Brain microvascular endothelial cell (primary cell): ENCODE data around the gene LSMEM2.
A peak's percentile ranks its signal among the peaks of the same experiment; 100 is the strongest.
"Not testable (repeated sequence)": the region's sequence is repeated elsewhere in the genome, so short reads cannot be mapped to it uniquely, and the experiment has no call there.

Source experiments
- DNase-seq: peaks from one replicate; pipeline ENCODE4 v3.0.0-alpha.2; 2020
- H3K27ac ChIP-seq: fragments of 250-450 bp; sonication (Bioruptor Pico); 2 replicates; pipeline ENCODE4 v1.5.1; 2020; ENCODE audit warnings: mild to moderate bottlenecking, moderate library complexity
- H3K27me3 ChIP-seq: fragments of 250-450 bp; sonication (Bioruptor Pico); replicated peaks from 2 replicates; pipeline ENCODE4 v1.5.1; 2020; ENCODE audit warnings: mild to moderate bottlenecking
- H3K36me3 ChIP-seq: fragments of 250-450 bp; sonication (Bioruptor Pico); replicated peaks from 2 replicates; pipeline ENCODE4 v1.5.1; 2020; ENCODE audit warnings: mild to moderate bottlenecking
- H3K4me3 ChIP-seq: 2 replicates; pipeline ENCODE4 v1.5.1; 2011; ENCODE audit warnings: low read depth, mild to moderate bottlenecking, control low read depth, low read length, moderate library complexity
- CTCF ChIP-seq: IDR thresholded peaks from 2 replicates; pipeline ENCODE4 v1.5.1; 2011; ENCODE audit warnings: low read depth, mild to moderate bottlenecking, moderate library complexity, low read length, control low read depth, inconsistent platforms; ENCODE audit errors: missing control alignments
- in situ Hi-C: cut with HindIII; loops from 2 replicates; pipeline ENCODE4 v1.10.0; 2017; ENCODE audit warnings: low sequenced_read_pairs, low pct_ligation_motif_present

LSMEM2 gene

GRCh38 chr3:50260942-50261441 lies 17.9 kb upstream of the LSMEM2 start:
- no peak for TF ChIP-seq CTCF
- Histone ChIP-seq H3K27ac (no peak overlapping the region), H3K36me3 (peaks cover 29% of the 10 kb centered on the region), H3K27me3 (no peaks in the 10 kb centered on the region), H3K4me3 (peak overlapping the region; percentile 60)
- in situ Hi-C loops = no loop called here
- DNase-seq = no peak

- no peak for TF ChIP-seq CTCF
- in situ Hi-C loops = no loop called here
- H3K27me3 ChIP-seq = no peaks in the 10 kb centered on the region
- H3K36me3 ChIP-seq = peaks cover 25% of the 10 kb centered on the region
- H3K27ac ChIP-seq = no peak overlapping the region
- no peak overlapping the region for H3K4me3 ChIP-seq
- DNase-seq = no peak
These were observed 17.4 kb upstream of the LSMEM2 start for GRCh38 chr3:50261505-50261904.

GRCh38 chr3:50262200-50262599 lies 16.7 kb upstream of the LSMEM2 start:
- DNase-seq, H3K4me3 ChIP-seq, H3K27ac ChIP-seq, in situ Hi-C loops, H3K27me3 ChIP-seq: not testable (repeated sequence)
- H3K36me3 ChIP-seq = peaks cover 18% of the 10 kb centered on the region

GRCh38 chr3:50262778-50263177 lies 16.1 kb upstream of the LSMEM2 start:
- Histone ChIP-seq H3K27ac (no peak overlapping the region), H3K4me3 (no peak overlapping the region), H3K36me3 (peaks cover 15% of the 10 kb centered on the region), H3K27me3 (no peaks in the 10 kb centered on the region)
- in situ Hi-C loops = no loop called here
- no peak for TF ChIP-seq CTCF
- DNase-seq = no peak

- in situ Hi-C loops = no loop called here
- Histone ChIP-seq H3K36me3 (peaks cover 7% of the 10 kb centered on the region), H3K27ac (no peak overlapping the region), H3K27me3 (no peaks in the 10 kb centered on the region), H3K4me3 (no peak overlapping the region)
- no peak for DNase-seq
- no peak for TF ChIP-seq CTCF
These were observed 15.2 kb upstream of the LSMEM2 start for GRCh38 chr3:50263478-50264382.

GRCh38 chr3:50264383-50264963 lies 14.4 kb upstream of the LSMEM2 start:
- peak; percentile 69 for DNase-seq
- H3K27ac ChIP-seq = no peak overlapping the region
- no peak overlapping the region for H3K4me3 ChIP-seq
- H3K36me3 ChIP-seq = peaks cover 2% of the 10 kb centered on the region
- no peaks in the 10 kb centered on the region for H3K27me3 ChIP-seq
- in situ Hi-C loops = no loop called here
- no peak for TF ChIP-seq CTCF
